Astrocyte (in vitro differentiated cells and primary cell): ENCODE measurements around the gene PAK4. TPM values are rescaled to one million over a fixed set of nuclear protein-coding genes. Genes with fewer than 3 reads are reported as not detected.

ENCODE experiments used
- DNase-seq: peaks from one replicate; pipeline ENCODE4 v3.0.0-alpha.2; 2010; ENCODE audit warnings: low read depth
- FAIRE-seq: peaks from 2 replicates; lab custom pipeline; 2011; peaks lifted over from hg19 to GRCh38; lab: Jason Lieb, UNC
- H2AFZ ChIP-seq: 2 replicates; pipeline ENCODE4 v1.6.0; 2012; ENCODE audit warnings: low read depth, low read length, inconsistent platforms
- H3K27ac ChIP-seq: 2 replicates; pipeline ENCODE4 v1.5.1; 2011; ENCODE audit warnings: low read depth, low read length, inconsistent platforms
- H3K27me3 ChIP-seq: 2 replicates; pipeline ENCODE4 v1.6.0; 2011; ENCODE audit warnings: low read length, inconsistent platforms; ENCODE audit not compliant: insufficient read depth
- H3K36me3 ChIP-seq: 2 replicates; pipeline ENCODE4 v1.5.1; 2011; ENCODE audit warnings: low read length, inconsistent platforms; ENCODE audit not compliant: insufficient read depth
- H3K4me1 ChIP-seq: 2 replicates; pipeline ENCODE4 v1.5.1; 2011; ENCODE audit warnings: low read length, inconsistent platforms; ENCODE audit not compliant: insufficient read depth
- H3K4me2 ChIP-seq: 2 replicates; pipeline ENCODE4 v1.6.0; 2012; ENCODE audit warnings: low read length, inconsistent platforms
- H3K4me3 ChIP-seq: 2 replicates; pipeline ENCODE4 v1.5.1; 2011; ENCODE audit warnings: low read depth, mild to moderate bottlenecking, low read length, inconsistent platforms; ENCODE audit not compliant: insufficient read depth
- H3K79me2 ChIP-seq: 2 replicates; pipeline ENCODE4 v1.6.0; 2012; ENCODE audit warnings: mild to moderate bottlenecking, low read length, inconsistent platforms; ENCODE audit not compliant: insufficient read depth
- H3K9ac ChIP-seq: 2 replicates; pipeline ENCODE4 v1.6.0; 2012; ENCODE audit warnings: mild to moderate bottlenecking, low read length, inconsistent platforms
- H3K9me3 ChIP-seq: 2 replicates; pipeline ENCODE4 v1.5.1; 2012; ENCODE audit warnings: low read depth, mild to moderate bottlenecking, low read length, inconsistent platforms; ENCODE audit not compliant: insufficient read depth
- H4K20me1 ChIP-seq: 2 replicates; pipeline ENCODE4 v1.6.0; 2012; ENCODE audit warnings: low read length, inconsistent platforms; ENCODE audit not compliant: insufficient read depth
- H3K27ac Mint-ChIP-seq: one replicate; pipeline ENCODE4 v1.8.0; 2021; ENCODE audit warnings: mild to moderate bottlenecking, mixed read lengths; ENCODE audit not compliant: unreplicated experiment
- H3K27me3 Mint-ChIP-seq: one replicate; pipeline ENCODE4 v1.8.0; 2021; ENCODE audit warnings: low read depth, mixed read lengths; ENCODE audit not compliant: unreplicated experiment
- H3K36me3 Mint-ChIP-seq: one replicate; pipeline ENCODE4 v1.8.0; 2021; ENCODE audit warnings: low read depth, mixed read lengths; ENCODE audit not compliant: unreplicated experiment
- H3K4me1 Mint-ChIP-seq: one replicate; pipeline ENCODE4 v1.8.0; 2021; ENCODE audit warnings: low read depth, mixed read lengths; ENCODE audit not compliant: unreplicated experiment
- H3K4me3 Mint-ChIP-seq: one replicate; pipeline ENCODE4 v1.8.0; 2021; ENCODE audit warnings: mild to moderate bottlenecking, moderate library complexity, mixed read lengths; ENCODE audit not compliant: unreplicated experiment
- H3K9me3 Mint-ChIP-seq: one replicate; pipeline ENCODE4 v1.8.0; 2021; ENCODE audit warnings: mild to moderate bottlenecking, mixed read lengths; ENCODE audit not compliant: unreplicated experiment
- CTCF ChIP-seq: IDR thresholded peaks from 2 replicates; pipeline ENCODE4 v1.5.1; 2011; ENCODE audit warnings: low read depth, mild to moderate bottlenecking, inconsistent platforms, low read length, moderate library complexity; ENCODE audit not compliant: insufficient read depth
- EZH2 ChIP-seq: IDR thresholded peaks from 2 replicates; pipeline ENCODE4 v1.6.1; 2012; ENCODE audit warnings: mild to moderate bottlenecking, low read length, inconsistent platforms; ENCODE audit not compliant: insufficient read depth
- total RNA-seq: library from RNA; stranded (reverse); gene quantifications from 2 replicates; pipeline ENCODE4 v1.2.1, GENCODE V29; 2021

PAK4 gene
- total RNA-seq, 1 donor from 2014 or later = 48.0 TPM

GRCh38 chr19:39160523-39160861 lies 34.9 kb downstream of the PAK4 start:
- no peak overlapping the region for H3K4me3 ChIP-seq
- no peak for TF ChIP-seq EZH2
- TF ChIP-seq CTCF = no peak
- peaks cover 80% of the 10 kb centered on the region for H4K20me1 ChIP-seq
- H3K9ac ChIP-seq = no peak overlapping the region
- H3K4me1 ChIP-seq = peaks cover 17% of the 10 kb centered on the region
- H3K27me3 ChIP-seq = no peaks in the 10 kb centered on the region
- H3K36me3 ChIP-seq = no peaks in the 10 kb centered on the region
- Mint-ChIP-seq H3K4me1 (peaks cover 29% of the 10 kb centered on the region), H3K9me3 (no peaks in the 10 kb centered on the region), H3K4me3 (peak overlapping the region; percentile 27), H3K36me3 (peaks cover 9% of the 10 kb centered on the region), H3K27ac (no peak overlapping the region), H3K27me3 (no peaks in the 10 kb centered on the region)
- H3K9me3 ChIP-seq = no peaks in the 10 kb centered on the region
- FAIRE-seq = no peak
- H3K27ac ChIP-seq = no peak overlapping the region
- no peak overlapping the region for H3K4me2 ChIP-seq
- H3K79me2 ChIP-seq = peaks cover 76% of the 10 kb centered on the region
- peak; percentile 42 for DNase-seq
- no peak overlapping the region for H2AFZ ChIP-seq

GRCh38 chr19:39160889-39161672 lies 35.5 kb downstream of the PAK4 start:
- no peak overlapping the region for H3K4me3 Mint-ChIP-seq
- no peak overlapping the region for H3K27ac Mint-ChIP-seq
- Histone ChIP-seq H3K4me2 (no peak overlapping the region), H3K27ac (no peak overlapping the region), H3K79me2 (peaks cover 76% of the 10 kb centered on the region), H3K36me3 (no peaks in the 10 kb centered on the region), H3K4me1 (peaks cover 17% of the 10 kb centered on the region), H3K27me3 (no peaks in the 10 kb centered on the region), H3K9me3 (no peaks in the 10 kb centered on the region), H3K9ac (no peak overlapping the region), H2AFZ (no peak overlapping the region), H4K20me1 (peaks cover 82% of the 10 kb centered on the region), H3K4me3 (no peak overlapping the region)
- H3K9me3 Mint-ChIP-seq = no peaks in the 10 kb centered on the region
- peak; percentile 24 for DNase-seq
- H3K27me3 Mint-ChIP-seq = no peaks in the 10 kb centered on the region
- FAIRE-seq = no peak
- H3K36me3 Mint-ChIP-seq = peaks cover 8% of the 10 kb centered on the region
- peaks cover 26% of the 10 kb centered on the region for H3K4me1 Mint-ChIP-seq
- TF ChIP-seq EZH2 (no peak), CTCF (no peak)

- H3K79me2 ChIP-seq = peaks cover 73% of the 10 kb centered on the region
- H3K4me2 ChIP-seq = no peak overlapping the region
- H3K4me3 ChIP-seq = no peak overlapping the region
- H3K4me1 ChIP-seq = peaks cover 6% of the 10 kb centered on the region
- no peaks in the 10 kb centered on the region for H3K27me3 ChIP-seq
- no peaks in the 10 kb centered on the region for H3K36me3 ChIP-seq
- no peak overlapping the region for H3K4me3 Mint-ChIP-seq
- peaks cover 19% of the 10 kb centered on the region for H3K4me1 Mint-ChIP-seq
- no peaks in the 10 kb centered on the region for H3K9me3 ChIP-seq
- peaks cover 8% of the 10 kb centered on the region for H3K36me3 Mint-ChIP-seq
- FAIRE-seq (no peak), DNase-seq (no peak)
- no peaks in the 10 kb centered on the region for H3K27me3 Mint-ChIP-seq
- no peak overlapping the region for H3K9ac ChIP-seq
- no peak overlapping the region for H2AFZ ChIP-seq
- H3K9me3 Mint-ChIP-seq = no peaks in the 10 kb centered on the region
- H3K27ac ChIP-seq = no peak overlapping the region
- no peak for TF ChIP-seq CTCF
- no peak for TF ChIP-seq EZH2
- H3K27ac Mint-ChIP-seq = peak overlapping the region; percentile 47
- H4K20me1 ChIP-seq = peaks cover 84% of the 10 kb centered on the region
These were observed 37.0 kb downstream of the PAK4 start for GRCh38 chr19:39162441-39163043.
